Activated T-helper 1 cell treated with Interleukin-2 at 50 U/mL for 16 hours (primary cell): ENCODE data around the gene ITGB4.
A peak's percentile ranks its signal among the peaks of the same experiment; 100 is the strongest.

Experiments
- DNase-seq: peaks from one replicate; pipeline ENCODE4 v3.0.0-alpha.2; 2020; ENCODE audit warnings: low read depth

Gene ITGB4

DNA sequence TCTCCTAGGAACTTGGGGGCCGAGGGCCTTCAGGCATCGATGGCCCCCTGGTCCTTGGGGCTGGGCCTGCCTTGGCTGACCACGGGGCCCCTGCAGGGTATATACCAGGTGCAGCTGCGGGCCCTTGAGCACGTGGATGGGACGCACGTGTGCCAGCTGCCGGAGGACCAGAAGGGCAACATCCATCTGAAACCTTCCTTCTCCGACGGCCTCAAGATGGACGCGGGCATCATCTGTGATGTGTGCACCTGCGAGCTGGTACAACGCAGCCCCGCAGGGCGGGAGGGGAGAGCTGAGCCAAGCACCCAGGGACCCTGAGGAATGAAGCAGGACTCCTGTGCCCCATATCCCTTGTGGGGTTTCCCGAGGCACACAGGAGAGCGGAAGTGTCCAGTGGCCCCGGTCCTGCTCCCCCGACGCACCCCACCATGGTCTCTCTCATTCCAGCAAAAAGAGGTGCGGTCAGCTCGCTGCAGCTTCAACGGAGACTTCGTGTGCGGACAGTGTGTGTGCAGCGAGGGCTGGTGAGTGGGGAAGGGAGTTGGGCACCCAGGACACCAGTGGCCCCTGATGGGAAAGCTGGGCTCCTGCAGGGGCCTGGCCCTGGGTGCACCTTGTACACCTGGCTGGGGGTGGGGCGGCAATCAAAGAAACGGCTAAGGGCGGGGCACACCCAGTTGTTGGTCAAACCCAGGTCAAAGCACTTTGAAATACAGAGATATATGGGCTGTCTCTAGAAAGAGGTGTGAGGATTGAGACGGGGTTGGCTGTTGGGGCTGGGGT is 10.6 kb downstream of the ITGB4 start:
- DNase-seq = no peak

- DNase-seq = no peak
Observed at GRCh38 chr17:75733471-75733870, 12.2 kb downstream of the ITGB4 start.

GRCh38 chr17:75734674-75735294 is 13.5 kb downstream of the ITGB4 start:
- no peak for DNase-seq

GRCh38 chr17:75736173-75736835 is 15.0 kb downstream of the ITGB4 start:
- DNase-seq = no peak

DNA sequence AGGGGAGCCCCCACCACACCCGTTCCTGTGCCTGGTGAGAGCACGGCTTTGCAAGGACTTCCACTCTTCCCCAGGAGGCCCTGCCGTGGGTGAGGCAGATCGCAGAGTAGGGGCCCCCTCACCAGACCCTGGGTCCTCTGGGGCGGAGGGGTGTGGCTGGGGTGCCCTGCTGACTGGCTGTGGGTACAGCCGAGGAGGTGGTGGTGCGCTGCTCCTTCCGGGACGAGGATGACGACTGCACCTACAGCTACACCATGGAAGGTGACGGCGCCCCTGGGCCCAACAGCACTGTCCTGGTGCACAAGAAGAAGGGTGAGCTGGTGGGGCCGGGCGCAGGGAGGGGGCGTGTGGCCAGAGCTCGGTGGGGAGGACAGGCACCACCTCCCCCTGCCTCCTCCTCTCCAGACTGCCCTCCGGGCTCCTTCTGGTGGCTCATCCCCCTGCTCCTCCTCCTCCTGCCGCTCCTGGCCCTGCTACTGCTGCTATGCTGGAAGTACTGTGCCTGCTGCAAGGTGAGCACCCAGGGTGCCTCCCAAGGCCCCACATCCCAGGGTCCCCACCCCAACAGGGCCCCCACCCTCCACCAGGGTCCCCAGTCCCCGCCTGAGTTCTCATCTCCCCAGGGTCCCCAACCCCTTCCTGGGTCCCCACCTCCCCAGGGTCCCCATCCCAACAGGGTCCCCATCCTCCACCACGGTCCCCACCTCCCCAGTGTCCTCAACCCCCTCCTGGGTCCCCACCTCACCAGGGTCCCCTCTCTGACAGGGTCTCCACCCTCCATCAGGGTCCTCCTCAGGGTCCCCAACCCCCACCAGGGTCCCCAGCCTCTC is 16.1 kb downstream of the ITGB4 start:
- DNase-seq = no peak

DNA sequence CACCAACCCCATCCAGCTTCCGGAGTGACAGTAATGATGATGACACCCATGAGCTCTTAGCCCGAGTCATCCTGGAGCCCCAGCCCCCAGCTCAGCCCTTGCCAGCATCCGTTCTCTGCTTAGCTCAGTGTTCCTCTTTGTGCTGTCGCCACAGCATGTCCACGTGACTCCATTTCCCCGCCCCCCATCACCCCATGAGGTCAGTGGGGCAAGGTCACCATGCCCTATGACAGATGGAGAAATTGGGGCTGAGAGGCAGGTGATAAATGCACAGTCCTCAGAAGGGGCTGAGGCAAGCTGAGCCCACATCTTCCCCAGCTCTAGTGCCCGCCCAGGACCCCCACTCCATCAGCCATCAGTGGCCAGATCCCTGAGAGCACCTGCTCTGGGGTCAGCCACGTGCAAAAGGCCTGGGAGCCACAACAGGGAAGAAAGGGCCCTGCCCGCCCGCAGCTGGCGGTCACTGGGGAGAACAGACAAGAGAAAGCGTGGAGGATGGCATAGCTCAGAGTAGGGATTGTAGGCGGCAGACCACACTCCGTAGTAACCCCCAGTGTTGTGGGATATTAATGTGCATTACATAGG is 17.1 kb downstream of the ITGB4 start:
- no peak for DNase-seq

GRCh38 chr17:75739174-75739573 is 17.9 kb downstream of the ITGB4 start:
- no peak for DNase-seq

- no peak for DNase-seq
Observed at GRCh38 chr17:75739801-75740200, 18.5 kb downstream of the ITGB4 start.

GRCh38 chr17:75740215-75740614 is 19.0 kb downstream of the ITGB4 start:
- DNase-seq = no peak

- no peak for DNase-seq
Observed at GRCh38 chr17:75740631-75741077, 19.4 kb downstream of the ITGB4 start.

DNA sequence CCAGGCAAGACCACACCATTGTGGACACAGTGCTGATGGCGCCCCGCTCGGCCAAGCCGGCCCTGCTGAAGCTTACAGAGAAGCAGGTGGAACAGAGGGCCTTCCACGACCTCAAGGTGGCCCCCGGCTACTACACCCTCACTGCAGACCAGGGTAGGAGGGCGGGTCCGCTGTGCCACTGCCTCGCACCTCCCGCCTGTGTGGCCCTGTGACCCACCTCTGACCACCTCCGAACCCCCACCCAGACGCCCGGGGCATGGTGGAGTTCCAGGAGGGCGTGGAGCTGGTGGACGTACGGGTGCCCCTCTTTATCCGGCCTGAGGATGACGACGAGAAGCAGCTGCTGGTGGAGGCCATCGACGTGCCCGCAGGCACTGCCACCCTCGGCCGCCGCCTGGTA is 21.1 kb downstream of the ITGB4 start:
- DNase-seq = no peak

DNA sequence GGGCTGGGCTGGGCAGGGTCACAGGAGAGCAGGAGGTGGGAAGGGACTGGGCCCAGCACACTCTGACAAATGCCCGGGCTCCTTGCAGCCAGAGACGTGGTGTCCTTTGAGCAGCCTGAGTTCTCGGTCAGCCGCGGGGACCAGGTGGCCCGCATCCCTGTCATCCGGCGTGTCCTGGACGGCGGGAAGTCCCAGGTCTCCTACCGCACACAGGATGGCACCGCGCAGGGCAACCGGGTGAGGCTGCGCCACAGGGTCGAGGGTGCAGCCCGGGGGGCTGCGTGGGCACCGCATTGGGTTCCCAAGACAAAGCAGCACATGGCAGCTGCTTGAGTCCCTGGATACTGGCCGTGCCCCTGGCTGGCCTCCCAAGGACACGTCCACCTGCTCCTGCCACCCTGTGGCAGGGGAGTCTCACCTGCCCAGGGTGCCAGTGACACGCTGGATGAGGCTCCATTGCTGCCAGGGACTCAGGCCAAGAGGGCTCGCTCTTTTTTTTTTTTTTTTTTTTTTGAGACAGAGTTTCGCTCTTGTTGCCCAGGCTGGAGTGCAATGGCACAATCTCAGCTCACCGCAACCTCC is 22.5 kb downstream of the ITGB4 start:
- no peak for DNase-seq

GRCh38 chr17:75748706-75749105 is 27.4 kb downstream of the ITGB4 start:
- no peak for DNase-seq

GRCh38 chr17:75749545-75750389 is 28.5 kb downstream of the ITGB4 start:
- peak; percentile 78 for DNase-seq

DNA sequence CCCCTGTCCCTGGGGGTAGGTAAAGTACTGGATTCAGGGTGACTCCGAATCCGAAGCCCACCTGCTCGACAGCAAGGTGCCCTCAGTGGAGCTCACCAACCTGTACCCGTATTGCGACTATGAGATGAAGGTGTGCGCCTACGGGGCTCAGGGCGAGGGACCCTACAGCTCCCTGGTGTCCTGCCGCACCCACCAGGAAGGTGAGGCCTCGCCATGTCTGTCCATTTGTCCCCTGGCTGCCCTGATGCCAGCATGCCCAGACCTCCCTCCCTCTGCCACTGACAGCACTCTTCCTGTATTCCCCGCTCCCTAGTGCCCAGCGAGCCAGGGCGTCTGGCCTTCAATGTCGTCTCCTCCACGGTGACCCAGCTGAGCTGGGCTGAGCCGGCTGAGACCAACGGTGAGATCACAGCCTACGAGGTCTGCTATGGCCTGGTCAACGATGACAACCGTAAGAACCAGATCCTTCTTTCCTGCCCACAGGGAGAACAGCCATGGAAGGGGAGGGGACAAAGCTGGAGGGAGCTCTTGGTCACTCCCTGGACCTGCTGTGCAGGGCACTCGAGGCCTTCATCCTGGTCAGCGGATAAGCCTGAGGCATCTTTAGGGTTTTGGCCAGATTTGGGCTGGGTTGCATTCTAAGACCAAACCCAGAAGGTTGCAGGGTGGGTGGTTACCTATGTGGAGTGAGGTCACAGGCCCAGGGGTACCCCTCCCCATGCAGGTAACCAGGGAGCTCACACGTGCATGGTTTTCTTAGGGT is 29.6 kb downstream of the ITGB4 start:
- DNase-seq = no peak

GRCh38 chr17:75751676-75752404 is 30.6 kb downstream of the ITGB4 start:
- no peak for DNase-seq

DNA sequence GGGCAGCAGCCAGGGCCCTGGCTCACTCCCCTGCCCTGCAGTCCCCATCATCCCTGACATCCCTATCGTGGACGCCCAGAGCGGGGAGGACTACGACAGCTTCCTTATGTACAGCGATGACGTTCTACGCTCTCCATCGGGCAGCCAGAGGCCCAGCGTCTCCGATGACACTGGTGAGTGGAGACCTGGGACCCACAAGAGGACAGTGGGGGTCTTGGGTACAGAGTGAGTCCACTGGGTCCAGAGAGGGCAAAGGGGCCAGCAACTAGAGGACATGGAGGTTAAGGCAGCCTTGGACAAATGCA is 31.1 kb downstream of the ITGB4 start:
- DNase-seq = no peak

DNA sequence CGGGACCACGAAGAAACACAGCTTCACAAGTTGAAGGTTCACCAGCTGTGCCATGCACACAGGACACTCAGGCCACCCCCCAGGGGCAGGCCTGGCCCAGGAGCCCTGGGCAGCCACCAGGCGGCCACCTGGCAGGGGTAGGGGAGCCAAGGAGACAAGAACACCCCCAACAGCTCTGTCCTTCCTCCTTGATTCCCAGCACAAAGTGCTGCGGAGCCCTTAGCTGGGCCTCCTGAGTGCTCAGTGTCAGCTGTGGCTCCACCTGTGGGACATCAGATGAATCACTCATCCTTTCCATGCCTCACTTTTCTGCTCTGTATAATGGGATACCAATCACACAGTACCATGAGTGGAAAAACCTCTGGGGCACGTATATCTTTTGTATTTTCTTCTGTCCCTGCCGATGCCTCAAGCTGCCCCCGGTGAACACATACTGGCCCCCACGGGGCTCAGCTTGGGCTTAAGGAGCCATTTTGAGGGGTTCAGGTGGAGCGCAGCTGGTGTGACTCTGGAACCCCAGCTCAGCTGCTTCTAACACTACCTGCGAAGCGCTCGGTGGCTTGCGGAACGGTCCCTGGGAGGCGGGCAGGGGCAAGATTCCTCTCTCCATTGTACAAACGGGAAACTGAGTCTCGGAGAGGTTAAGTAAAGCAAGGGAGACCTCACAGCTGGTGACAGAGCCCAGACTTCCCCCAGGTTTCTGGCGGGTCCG is 31.7 kb downstream of the ITGB4 start:
- DNase-seq = no peak
